NCI-H748 (cell line): ENCODE results near the gene PDLIM5.
"Not testable (repeated sequence)": the region's sequence is repeated elsewhere in the genome, so short reads cannot be mapped to it uniquely, and the experiment has no call there.

Experiments used
- DNase-seq: peaks from one replicate; lab custom pipeline; 2025; ENCODE audit not compliant: unreplicated experiment; lab: John Stamatoyannopoulos, UW

Gene PDLIM5, protein sequence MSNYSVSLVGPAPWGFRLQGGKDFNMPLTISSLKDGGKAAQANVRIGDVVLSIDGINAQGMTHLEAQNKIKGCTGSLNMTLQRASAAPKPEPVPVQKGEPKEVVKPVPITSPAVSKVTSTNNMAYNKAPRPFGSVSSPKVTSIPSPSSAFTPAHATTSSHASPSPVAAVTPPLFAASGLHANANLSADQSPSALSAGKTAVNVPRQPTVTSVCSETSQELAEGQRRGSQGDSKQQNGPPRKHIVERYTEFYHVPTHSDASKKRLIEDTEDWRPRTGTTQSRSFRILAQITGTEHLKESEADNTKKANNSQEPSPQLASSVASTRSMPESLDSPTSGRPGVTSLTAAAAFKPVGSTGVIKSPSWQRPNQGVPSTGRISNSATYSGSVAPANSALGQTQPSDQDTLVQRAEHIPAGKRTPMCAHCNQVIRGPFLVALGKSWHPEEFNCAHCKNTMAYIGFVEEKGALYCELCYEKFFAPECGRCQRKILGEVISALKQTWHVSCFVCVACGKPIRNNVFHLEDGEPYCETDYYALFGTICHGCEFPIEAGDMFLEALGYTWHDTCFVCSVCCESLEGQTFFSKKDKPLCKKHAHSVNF

DNA sequence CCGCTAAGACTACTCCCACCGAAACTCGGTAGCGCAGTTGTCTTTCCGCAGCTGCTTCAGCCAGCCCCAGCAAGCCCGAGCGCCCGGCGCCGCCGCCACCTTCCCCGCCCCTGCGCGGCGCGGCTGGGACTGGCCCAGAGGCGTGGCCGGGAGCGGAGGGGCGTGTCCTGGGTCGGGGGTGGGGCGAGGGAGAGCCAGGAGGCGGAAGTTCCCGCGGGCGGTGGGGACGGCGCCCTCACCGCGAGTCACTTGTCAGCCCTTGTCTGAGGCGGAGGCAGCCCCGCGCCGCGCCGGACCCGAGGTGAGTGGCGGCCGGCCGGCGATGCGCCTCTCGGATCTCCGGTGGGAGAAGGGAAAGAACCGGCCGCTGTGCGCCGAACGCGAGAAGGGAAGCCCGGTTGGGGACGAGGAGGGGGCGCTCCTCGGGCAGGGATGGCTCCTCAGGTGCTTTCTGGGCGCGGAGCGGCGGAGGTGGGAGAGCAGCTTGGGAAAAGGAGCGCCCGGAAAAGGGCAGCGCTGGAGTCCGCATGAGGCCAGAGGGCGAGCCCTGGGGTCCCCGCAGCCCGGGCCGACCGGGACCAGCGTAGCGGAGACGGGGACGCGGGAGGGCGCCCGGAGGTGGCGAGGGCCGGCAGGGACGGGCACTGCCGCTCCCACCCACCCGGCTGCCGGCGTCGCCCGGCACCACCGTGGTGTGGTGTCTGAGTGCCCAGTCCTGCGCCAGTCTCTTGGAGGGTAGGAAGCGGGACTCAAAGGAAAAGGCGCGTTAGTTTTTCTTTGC, at the start of gene PDLIM5:
Gene PDLIM5 (plus strand): TSS at position 248 of the 781 bp plus-strand sequence. CDS start 3,347 bp downstream, outside the sequence.
- DNase-seq = peak; percentile 87

DNA sequence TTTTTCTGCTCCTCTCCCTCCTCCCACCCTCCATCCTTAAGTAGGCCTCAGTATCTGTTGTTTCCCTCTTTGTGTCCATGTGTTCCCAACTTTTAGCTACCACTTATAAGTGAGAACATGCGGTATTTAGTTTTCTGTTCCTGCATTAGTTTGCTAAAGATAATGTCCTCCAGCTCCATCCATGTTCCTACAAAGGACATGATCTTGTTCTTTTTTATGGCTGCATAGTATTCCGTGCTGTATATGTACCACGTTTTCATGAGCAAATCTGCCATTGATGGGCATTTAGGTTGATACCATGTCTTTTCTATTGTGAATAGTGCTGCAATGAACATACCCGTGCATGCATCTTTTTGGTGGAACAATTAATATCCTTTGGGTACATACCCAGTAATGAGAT, 49.3 kb upstream of the PDLIM5 start:
- DNase-seq = not testable (repeated sequence)

DNA sequence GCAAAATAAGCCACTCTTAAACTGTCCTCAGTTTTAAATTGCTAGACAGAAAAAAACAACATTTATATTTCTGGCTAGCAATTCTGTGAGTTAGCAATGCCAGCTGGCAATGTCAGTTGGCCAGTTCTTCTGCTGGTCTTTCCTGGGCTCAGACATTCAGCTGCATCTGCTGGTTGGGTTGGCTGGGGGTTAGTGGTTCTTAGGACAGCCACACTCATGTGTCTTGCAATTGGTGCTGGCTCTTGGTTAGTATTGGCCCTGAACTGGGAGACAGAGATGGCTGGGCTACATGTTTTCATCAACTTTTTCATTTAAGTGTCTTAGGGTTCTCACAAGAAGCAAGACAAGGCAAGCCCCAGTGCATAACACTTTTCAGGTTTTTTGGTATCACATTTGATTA, 48.0 kb upstream of the PDLIM5 start:
- DNase-seq = no peak

DNA sequence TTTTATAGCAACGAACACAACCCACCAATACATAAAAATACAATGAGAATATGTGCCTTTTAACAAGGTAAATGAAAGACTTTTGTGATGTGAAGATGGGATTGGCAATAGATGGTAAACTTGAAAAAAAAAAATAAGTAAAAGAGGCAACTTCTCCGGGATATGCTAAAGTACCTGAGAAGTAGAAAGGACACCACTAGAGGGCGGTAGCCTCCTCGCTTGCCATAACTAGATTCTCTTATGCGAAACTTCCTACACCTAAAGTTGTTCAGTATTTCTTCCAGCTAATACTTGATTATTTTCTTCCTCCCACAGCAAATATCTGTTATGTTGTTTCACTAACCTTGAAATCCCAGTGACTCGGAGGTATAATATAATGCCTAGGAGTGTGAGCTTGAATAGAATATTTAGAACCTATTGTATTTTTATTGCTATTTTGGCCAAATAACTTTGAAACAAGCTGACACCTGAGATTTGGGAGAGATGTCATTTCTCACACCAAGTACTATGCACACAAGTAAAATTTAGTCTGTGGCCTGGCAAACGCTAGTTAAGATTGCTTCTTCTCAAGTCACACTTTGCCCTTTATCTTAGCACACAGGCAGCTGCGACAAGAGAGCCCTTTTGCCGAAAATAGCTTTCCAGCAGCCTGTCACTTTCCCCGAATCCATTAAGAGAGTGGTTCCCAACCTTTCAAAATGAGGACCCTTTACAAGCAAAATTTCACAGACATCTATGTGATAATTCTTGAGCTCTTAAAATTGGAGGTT, 44.9 kb upstream of the PDLIM5 start:
- DNase-seq = peak; percentile 60

DNA sequence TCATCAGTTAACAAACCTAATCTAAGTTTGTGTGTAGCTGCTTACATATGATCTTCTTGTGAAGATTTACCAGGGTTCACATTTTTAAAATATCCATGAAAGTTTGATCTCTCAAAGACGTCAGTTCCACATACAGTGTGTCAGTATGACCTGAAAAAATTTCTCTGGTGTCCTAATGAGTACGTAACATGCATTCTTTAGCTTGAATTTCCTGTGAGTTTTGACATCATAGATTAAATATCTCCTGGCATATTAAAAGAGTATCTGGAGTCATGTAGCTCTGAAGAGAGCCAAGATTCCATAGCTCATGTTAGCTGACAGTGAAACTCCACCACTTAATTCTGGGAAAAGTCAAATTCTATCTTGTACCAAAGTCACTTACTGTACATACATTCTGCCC, 43.9 kb upstream of the PDLIM5 start:
- DNase-seq = no peak

DNA sequence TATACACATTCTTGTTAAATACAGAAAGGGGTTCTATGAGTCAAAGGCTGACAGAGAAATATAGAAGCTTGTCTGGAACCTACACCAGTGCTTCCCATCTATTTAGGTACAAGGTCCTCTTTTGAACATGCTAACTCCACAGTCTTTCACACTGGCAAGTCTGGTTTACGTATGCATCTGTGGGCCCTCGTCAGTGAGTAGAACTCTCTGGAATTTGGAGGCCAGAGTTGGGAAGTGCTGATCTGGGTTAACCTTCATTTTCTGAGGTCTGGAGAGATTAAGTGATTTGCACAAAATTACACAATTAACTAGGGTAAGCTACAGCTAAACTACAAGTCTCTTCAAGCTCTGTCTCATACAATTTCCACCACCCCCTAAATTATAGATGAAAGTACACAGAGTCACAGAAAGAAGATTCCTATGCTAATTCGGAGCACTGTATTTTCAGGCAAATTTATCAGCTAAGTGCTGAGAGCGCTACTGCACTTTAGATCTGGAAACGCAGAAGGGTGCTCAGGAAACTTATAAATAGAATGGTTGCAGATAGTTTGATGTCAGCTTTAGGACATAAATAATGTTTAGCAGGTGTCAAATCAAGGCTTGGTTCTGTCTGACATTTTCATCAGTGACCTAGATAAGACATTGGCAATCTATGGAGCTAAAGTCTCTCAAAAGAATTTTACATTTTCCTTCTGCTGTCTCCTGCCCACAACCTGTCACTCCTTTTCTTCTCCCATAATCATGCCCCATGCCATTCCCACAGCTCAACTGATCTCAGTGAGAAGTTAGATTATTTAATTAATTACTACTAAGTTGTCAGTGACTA, 43.0 kb upstream of the PDLIM5 start:
- DNase-seq = no peak

DNA sequence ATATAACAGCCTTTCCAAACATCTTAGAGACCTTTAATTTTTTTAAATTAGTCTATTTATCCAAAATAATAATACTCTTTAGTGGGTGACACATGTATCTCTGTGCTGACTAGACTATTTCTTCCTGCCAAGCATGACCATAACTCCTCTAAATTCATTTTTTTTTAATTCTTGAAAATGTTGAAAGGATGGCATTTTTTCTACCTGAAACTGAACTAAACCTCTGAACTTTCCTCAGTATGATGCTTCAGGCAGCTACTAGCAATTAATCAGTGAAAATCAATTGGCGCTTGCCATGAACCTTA, 42.4 kb upstream of the PDLIM5 start:
- DNase-seq = no peak

DNA sequence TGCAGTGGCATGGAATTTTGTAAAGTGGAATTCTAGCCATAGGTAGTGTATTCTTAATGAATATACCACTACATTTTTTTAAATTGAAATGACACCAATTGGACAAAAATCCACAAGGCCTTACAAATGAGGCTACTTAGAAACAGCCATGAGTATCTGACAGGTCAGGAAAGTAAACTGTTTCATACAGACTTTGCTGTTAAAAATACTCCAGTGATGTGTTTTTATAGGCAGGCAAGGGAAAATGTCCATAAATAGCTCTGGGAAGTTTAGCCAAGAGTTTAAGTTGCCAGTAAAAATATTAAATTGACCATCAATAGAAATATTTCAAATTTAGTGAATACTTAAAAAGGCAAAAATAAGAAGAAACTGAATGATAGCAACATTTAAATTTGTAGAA, 41.8 kb upstream of the PDLIM5 start:
- no peak for DNase-seq

DNA sequence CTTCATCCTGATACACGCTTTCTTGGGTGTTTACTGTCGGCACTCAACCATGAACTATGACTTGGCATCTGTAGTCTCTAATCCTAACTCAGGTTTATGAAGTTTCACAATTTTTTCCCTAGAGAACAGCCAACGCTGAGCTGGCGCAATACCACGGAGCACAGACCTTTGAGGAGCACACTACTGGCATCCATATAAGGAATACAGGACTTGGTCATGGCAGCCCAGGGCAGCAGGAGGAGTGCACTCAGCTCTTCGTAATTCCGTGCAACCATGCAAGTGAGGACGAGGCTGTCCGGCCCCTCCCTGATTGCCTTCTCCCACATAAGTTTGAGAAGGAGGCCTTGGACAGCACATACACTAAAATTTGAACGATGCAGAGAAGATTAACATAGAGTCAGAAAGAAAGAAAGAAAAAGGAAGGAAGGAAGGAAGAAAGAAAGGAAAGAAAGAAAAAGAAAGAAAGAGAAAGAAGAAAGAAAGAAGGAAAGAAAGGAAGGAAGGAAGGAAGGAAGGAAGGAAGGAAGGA, 41.0 kb upstream of the PDLIM5 start:
- no peak for DNase-seq

DNA sequence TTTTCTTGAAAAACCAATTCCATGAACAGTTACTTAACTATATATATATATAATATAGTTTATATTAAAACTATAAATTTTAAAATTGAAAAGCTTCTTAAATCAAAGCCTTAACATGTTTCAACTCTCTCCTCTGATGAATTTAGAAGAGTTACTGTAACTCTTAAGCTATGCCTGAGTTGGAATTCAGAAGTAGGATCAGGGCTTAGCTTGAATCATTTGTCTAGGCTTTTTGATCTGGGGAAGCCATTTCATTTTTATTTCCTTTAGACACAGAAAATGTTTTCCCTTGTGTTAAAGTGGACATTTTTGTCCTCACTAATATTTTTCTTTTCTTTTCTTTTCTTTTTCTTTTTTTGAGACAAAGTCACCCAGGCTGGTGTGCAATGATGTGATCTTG, 40.4 kb upstream of the PDLIM5 start:
- no peak for DNase-seq

DNA sequence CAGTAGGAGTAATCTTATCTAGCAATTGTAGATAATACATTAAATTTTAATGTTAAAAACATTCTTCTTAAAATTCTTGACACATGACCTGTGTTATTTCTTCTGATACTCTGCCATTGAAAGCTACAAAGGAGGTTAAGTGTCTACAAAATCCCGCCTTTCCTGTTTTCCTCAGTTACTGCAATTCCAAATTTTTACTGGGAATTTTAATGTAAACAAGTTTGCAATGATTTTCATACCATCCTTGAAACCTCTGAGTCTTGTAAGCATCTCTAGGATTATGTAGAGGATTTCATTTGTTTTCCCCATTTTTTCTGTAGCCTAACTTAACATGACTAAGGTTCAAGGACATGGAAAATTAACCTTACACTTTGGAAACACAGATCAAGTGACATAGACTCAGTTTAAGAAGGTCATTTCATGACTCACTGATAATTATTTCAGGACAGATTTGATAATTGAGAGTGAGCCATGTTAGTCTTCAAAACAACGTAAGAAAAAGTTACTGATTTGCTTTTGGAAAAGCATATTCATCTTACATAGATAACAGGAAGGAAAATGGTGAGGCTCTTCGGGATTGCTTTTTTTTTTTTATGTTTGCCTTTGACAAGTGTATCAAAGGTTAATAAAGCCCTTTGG, 39.6 kb upstream of the PDLIM5 start:
- no peak for DNase-seq

DNA sequence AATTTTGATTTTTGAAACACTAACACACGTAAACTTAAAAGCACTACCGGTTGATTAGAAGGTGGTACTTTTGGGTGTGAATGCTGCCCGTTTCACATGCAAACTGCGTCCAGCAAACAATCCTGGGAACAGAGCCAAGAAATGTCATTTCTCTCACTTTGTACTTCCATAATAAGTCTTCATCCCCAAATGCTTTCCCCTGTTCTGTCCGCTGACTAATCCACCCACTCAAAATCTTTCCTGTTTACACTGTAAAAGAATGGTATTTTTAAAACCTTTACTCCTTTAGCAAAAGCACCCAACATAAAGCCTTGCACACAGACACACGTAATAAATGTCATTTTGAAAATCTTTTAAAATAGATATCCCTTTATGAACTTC, 39.1 kb upstream of the PDLIM5 start:
- DNase-seq = peak; percentile 46

DNA sequence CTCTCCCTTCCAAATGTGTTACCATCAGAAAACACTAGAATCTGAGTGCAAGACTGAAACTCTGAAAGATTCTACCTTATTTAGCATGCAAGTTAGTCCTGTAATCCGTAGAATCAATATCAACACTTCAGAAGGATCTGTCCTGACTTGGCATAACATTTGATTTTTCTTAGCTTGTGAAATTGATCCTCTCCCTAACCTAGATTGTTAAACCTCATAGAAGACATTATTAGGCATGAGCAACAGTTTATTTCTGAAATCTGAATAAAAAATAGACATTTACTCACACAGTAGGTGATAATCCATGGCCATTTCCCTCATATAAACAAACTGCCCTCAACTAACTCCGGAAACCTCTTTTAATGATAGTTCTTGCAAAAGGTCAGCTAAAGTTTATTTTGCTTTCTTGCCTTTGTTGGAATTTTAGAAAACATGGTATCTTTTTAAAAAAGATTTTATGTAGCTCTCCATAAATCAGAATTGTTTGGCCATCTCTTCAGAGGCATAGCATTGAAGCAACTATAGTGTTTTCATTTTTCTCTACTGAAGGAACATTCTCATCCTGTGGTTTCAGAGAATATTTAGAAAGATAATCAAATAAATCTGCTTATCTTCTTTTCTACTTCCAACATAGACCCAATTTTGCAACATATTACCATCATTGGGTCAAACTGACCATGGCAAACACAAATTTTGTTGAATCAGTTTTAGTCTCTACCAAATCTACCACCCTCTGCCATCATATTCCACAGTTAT, 38.5 kb upstream of the PDLIM5 start:
- DNase-seq = no peak

DNA sequence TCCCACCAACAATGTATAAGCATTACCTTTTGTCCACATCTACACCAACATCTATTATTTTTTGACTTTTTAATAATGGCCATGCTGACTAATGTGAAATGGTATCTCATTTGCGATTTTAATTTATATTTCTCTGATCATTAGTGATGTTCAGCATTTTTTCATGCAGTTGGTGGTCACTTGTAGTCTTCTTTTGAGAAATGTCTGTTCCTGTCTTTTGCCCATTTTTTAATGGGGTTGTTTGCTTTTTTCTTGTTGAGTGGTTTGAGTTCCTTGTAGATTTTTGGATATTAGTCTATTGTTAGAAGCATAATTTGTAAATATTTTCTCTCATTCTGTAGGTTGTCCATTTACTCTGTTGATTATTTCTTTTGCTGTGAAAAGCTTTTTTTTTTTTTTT, 36.8 kb upstream of the PDLIM5 start:
- no peak for DNase-seq

DNA sequence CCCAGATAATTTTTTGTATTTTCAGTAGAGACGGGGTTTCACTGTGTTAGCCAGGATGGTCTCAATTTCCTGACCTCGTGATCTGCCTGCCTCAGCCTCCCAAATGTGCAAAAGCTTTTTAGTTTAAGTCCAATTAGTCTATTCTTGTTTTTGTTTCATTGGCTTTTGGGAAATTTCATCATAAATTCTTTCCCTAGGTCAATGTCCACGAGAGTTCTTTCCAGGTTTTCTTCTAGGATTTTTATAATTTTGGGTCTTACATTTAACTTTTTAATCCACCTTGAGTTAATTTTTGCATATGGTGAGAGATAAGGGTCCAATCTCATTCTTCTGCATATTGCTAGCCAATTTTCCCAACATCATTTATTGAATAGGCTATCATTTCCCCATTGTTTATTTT, 36.3 kb upstream of the PDLIM5 start:
- no peak for DNase-seq

DNA sequence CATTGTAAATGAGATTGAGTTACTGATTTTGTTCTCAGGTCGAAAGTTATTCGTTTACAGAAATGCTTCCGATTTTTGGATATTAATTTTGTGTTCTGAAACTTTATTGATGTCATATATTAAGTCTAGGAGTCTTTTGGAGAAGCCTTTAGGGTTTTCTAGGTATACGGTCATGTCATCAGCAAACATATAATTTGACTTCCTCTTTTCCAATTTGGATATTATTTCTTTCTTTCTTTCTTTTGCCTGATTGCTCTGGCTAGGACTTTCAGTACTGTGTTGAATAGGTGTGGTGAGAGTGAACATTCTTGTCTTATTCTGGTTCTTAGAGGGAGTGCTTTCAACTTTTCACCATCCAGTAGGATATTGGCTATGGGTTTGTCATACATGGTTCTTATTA, 35.4 kb upstream of the PDLIM5 start:
- DNase-seq = no peak

DNA sequence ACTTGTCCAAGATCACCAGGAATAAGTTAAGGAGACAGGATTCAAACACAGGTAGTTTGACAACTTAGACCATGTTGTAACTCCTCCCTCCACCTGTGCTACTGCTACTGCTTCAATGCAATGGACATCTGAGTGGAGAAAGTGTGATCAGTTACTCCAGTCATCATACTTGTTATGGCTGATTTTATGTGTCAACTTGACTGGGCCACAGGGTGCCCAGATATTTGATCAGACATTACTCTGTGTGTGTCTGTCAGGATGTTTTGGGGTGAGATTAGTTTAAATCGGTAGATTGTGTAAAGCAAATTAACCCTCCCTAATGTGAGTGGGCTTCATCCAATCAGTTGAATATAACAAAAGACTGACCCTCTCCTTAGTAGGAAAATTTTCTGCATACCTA, 34.8 kb upstream of the PDLIM5 start:
- no peak for DNase-seq

DNA sequence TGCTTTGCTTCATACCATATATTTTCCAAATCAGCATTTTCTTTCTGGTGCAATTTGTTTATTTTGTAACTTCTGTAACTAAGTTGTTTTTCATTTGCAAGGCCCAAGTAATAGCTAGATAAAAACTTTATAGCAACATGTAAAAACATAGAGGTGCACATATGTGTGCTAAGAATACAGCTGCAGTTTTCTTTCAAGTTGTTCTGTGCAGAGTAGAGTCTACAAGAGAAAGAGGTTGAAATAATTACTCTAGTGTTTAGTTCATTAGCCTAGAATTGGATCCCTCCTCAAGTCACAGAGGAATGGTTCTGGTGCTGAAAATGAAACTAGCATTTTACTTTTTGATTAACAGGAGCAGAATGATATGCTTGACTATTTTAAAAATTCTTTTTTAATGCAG, 32.2 kb upstream of the PDLIM5 start:
- DNase-seq = no peak

DNA sequence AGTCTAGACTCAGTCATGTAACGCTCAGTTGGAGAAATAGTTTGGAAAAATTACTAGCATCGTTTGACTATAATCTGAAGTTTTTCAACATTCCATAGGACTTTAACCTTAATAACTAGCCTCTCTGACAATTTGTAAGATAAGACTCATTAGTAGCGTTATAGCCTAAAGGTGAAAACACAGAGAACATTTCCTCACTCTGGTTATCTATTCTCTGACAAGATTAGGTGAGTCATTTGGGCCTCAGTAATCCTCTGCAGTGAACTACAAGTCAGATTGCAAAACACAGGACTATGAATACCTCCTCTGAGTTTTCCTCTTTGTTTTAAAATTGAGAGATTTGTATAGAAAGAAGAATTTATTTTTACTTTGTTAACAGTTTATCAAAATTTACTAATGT, 31.8 kb upstream of the PDLIM5 start:
- no peak for DNase-seq
